ENCODE results near the gene PPT1.

DNA sequence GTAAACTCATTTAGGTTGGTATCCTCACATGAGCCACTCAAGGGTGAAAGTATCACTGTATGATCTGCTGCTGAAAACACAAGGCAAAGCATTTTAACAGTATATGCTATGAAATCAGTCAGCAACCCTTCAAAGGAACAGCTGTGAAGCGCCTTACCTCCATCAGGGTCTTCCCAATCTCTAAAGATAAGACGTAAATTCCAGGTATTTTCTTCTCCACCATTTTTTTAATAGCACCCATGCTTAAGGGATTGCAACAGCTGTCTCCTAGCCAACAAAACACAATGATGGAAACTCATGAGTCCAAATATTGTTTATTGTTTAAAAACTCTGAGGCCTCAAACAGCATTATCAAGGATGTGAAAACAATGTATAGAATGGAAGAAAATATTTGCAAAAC lies 4.8 kb downstream of the PPT1 start:
- TF ChIP-seq TARDBP (IDR thresholded peaks at IDR 0.05), result no peak
- no peak for TF ChIP-seq FOXM1 (IDR thresholded peaks at IDR 0.05; ENCODE audit: borderline replicate concordance)
- no peak for TF ChIP-seq SP1 (IDR thresholded peaks at IDR 0.05)
- TF ChIP-seq LEF1 (IDR thresholded peaks at IDR 0.05; ENCODE audit: borderline replicate concordance), result no peak
- no peak for TF ChIP-seq FOXA1 (IDR thresholded peaks at IDR 0.05)
- TF ChIP-seq L3MBTL2 (conservative IDR thresholded peaks at IDR 0.05), result no peak
- TF ChIP-seq BHLHE40 (IDR thresholded peaks at IDR 0.05; ENCODE audit: borderline replicate concordance), result no peak
- no peak for TF ChIP-seq SUZ12 (IDR thresholded peaks at IDR 0.05)
- TF ChIP-seq NFRKB (IDR thresholded peaks at IDR 0.05), result no peak
- no peak for TF ChIP-seq FOXK2 (IDR thresholded peaks at IDR 0.05)
- no peak for TF ChIP-seq ARNT (IDR thresholded peaks at IDR 0.05)
- TF ChIP-seq, protein P1, sequence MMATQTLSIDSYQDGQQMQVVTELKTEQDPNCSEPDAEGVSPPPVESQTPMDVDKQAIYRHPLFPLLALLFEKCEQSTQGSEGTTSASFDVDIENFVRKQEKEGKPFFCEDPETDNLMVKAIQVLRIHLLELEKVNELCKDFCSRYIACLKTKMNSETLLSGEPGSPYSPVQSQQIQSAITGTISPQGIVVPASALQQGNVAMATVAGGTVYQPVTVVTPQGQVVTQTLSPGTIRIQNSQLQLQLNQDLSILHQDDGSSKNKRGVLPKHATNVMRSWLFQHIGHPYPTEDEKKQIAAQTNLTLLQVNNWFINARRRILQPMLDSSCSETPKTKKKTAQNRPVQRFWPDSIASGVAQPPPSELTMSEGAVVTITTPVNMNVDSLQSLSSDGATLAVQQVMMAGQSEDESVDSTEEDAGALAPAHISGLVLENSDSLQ (IDR thresholded peaks at IDR 0.05), result no peak
- TF ChIP-seq ELF4 (IDR thresholded peaks at IDR 0.05), result no peak
- no peak for TF ChIP-seq HDGF (IDR thresholded peaks at IDR 0.05; ENCODE audit: borderline replicate concordance)

Measured in HEK293T (cell line).